ENCODE results near the gene FOXP2.

- TF ChIP-seq EZH2 (IDR thresholded peaks at IDR 0.05; ENCODE audit: borderline replicate concordance, insufficient read depth, low read depth, low read length, poor library complexity, severe bottlenecking) (no peak), CTCF (IDR thresholded peaks at IDR 0.05) (no peak)
Measured at GRCh38 chr7:114539575-114539974, 125.0 kb downstream of the FOXP2 start.

Data from B cell (primary cell).